ENCODE measurements around the gene OR9A2.

Gene OR9A2

DNA sequence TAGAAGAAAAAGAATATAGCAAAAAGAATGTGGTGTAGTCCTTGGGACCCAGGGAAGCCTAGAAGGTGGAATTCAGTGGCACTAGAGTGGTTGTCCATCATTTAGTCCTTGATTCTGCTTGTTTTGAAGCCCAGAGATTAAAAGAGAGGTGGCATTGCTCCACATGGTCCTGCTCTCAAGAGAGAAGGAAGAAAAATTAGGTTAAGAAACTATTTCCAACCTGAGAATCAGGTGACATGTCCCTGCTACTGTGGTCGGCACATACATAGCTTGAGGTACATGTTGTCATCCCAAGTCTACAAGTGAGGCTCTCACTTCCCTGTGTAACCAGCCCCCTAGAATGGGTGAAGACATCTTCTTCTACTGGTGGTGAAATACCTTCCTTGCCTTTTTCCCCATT is at the start of gene OR9A2:
TSS of gene OR9A2 (minus strand) at position 101 of the 400 bp plus-strand sequence. CDS start at position 101, 0 bp downstream.
- in situ Hi-C loops (cut with HindIII; ENCODE audit: low sequenced_read_pairs), result no loop called here
- H3K4me3 ChIP-seq (ENCODE audit: low read depth, low read length), result no peak within 1 kb of the TSS
- TF ChIP-seq CTCF (IDR thresholded peaks at IDR 0.05; ENCODE audit: low read depth, low read length), result no peak
- DNase-seq (ENCODE audit: low read depth, low spot score), result no peak

DNA sequence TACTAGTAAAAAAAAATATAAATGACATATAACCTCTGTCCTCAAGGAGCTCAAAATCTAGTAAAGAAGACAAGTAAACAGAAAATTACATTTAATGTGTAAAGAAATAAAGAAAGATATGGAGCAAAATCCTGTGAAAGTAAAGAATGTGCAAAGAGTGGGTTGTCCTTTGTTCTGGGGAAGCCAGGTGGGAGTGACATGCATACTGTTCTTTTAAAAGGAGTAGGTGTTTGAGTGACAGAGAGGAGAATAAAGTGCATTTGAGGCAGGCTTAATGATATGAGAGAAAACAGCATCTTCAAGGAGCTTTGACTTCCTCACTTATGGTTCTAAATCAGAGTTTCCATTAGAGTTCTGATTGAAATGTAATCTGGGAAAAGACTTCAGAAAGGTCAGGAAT is 47.2 kb upstream of the OR9A2 start:
- H3K4me3 ChIP-seq (ENCODE audit: low read depth, low read length), result no peak overlapping the region
- in situ Hi-C loops (cut with HindIII; ENCODE audit: low sequenced_read_pairs), result no loop called here
- TF ChIP-seq CTCF (IDR thresholded peaks at IDR 0.05; ENCODE audit: low read depth, low read length), result no peak
- DNase-seq (ENCODE audit: low read depth, low spot score), result no peak

DNA sequence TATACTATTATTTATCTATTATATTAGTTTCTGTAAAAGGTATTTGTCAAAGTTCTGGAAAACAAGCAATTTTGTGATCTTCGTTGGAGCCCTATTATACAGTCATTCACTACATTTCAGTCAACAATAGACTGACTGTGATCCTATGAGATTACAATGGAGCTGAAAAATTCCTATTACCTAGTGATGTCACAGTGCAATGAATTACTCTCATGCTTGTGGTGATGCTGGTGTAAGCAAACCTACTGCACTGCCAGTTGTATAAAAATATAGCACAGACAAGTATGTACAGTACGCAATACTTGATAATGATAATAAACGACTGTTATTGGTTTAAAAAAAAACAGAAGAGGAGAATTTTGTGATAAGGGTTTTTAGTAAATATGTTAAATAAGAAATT is 46.6 kb upstream of the OR9A2 start:
- no peak overlapping the region for H3K4me3 ChIP-seq (ENCODE audit: low read depth, low read length)
- TF ChIP-seq CTCF (IDR thresholded peaks at IDR 0.05; ENCODE audit: low read depth, low read length), result no peak
- no peak for DNase-seq (ENCODE audit: low read depth, low spot score)
- in situ Hi-C loops (cut with HindIII; ENCODE audit: low sequenced_read_pairs), result no loop called here

DNA sequence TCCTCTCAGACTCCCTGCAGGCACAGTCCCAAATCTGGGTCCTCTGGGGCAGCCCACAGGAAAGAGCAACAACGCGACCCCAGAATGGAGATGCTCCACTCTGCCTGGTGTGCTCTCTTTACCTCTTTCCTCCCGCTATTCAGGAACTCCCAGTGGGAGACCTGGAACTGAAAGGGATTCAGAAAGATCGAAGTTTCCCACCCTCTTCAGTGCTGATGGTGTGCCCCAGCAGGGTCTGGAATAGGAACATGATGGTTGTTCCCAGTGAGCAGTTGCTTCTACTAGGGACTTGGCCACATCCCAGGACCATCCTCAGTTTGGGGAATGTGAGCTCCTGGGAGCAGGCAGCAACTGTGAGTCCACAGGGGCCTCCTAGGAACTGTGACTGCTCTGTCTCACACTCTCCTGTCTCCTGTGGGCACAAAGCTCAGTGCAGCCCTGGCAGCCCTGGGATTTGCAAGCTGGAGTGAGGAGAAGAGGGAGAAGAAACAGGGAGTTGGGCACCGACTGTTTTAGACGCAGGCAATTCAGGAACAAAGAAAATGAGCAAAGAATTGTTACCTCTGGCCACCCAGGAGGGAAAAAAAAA is 43.1 kb upstream of the OR9A2 start:
- in situ Hi-C loops (cut with HindIII; ENCODE audit: low sequenced_read_pairs), result no loop called here
- DNase-seq (ENCODE audit: low read depth, low spot score), result no peak
- TF ChIP-seq CTCF (IDR thresholded peaks at IDR 0.05; ENCODE audit: low read depth, low read length), result no peak
- H3K4me3 ChIP-seq (ENCODE audit: low read depth, low read length), result no peak overlapping the region

- TF ChIP-seq CTCF (IDR thresholded peaks at IDR 0.05; ENCODE audit: low read depth, low read length), result no peak
- in situ Hi-C loops (cut with HindIII; ENCODE audit: low sequenced_read_pairs), result no loop called here
- H3K4me3 ChIP-seq (ENCODE audit: low read depth, low read length), result no peak overlapping the region
- peak; percentile 2 for DNase-seq (ENCODE audit: low read depth, low spot score)
Measured at GRCh38 chr7:143068446-143068845, 41.5 kb upstream of the OR9A2 start.

DNA sequence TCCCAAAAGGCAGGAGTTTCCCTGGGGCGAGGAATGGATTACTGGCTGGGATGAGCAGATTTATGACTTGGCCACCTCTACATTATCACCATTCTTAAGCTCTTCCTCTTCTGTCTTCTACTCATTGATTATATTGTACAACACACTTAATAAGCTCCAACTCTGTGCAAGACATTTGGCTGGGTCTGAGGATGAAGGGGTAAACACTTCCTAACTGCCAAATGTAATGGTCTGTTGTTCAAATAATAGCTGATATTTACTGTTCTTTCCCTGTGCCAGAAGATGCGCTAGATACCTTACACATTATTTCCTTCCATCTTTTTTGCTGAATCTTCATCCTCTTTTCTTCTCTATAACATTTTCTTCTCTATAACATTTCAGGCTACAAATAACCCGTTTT is 36.8 kb upstream of the OR9A2 start:
- DNase-seq (ENCODE audit: low read depth, low spot score), result no peak
- in situ Hi-C loops (cut with HindIII; ENCODE audit: low sequenced_read_pairs), result no loop called here
- no peak overlapping the region for H3K4me3 ChIP-seq (ENCODE audit: low read depth, low read length)
- no peak for TF ChIP-seq CTCF (IDR thresholded peaks at IDR 0.05; ENCODE audit: low read depth, low read length)

DNA sequence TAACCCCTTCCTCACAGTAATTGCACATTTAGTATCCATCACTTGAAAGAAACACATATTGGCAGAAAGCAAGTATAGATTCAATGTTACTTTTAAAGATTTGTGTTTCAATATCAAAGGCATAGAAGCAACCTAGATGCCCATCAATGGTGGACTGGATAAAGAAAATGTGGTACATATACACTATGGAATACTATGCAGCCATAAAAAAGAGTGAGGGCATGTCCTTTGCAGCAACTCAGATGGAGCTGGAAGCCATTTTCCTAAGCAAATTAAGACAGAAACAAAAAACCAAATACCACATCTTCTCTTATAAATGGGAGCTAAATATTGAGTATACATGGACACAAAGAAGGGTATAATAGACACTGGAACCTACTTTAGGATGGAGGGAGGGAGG is 28.8 kb upstream of the OR9A2 start:
- in situ Hi-C loops (cut with HindIII; ENCODE audit: low sequenced_read_pairs), result no loop called here
- TF ChIP-seq CTCF (IDR thresholded peaks at IDR 0.05; ENCODE audit: low read depth, low read length), result no peak
- DNase-seq (ENCODE audit: low read depth, low spot score), result no peak
- H3K4me3 ChIP-seq (ENCODE audit: low read depth, low read length), result no peak overlapping the region
